Measurements from ENCODE around the gene CAVIN2.

DNA sequence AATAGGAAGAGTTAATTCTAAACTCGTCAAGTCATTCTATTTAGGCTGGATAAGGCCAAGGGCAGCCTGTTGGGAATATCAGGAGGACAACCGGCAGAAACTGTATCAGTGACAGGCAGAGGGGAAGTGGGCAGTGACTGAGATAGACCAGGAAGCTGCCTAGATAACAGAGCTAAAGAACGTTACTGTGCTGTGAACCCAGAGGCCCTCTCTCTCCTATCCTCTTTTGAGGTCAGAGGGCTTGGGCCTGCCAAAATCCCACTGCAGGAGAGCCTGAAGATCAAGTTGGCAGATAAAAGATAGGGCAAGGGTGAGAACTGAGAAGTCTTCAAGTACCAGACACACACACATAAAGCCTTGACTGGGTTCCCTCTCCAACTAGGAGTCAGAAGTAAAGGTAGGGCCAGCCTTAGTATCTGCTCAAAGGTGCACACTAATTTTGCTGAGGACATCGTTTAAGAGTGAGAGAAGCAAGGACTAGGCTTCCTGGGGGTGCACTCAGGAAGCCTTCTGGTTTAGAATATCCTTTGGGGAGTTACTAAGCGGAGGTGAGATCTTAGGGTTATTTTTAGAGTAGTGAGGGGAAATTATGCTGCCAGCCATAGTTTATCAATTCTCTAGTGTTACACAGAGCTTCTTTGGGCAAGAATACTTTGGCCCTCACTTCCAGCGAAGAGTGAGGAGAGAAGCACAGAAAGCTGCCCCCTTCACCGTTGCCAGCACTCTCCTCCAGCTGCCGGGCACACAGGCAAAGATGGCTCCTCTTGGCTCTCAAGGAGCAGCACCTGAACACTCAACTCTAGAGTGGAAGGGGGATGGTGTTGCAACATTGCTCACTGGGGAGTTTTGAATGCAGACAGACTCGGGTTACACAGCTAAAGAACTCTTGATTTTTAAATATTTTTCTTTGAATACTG lies 9.8 kb downstream of the CAVIN2 start:
- TF ChIP-seq, protein P1, sequence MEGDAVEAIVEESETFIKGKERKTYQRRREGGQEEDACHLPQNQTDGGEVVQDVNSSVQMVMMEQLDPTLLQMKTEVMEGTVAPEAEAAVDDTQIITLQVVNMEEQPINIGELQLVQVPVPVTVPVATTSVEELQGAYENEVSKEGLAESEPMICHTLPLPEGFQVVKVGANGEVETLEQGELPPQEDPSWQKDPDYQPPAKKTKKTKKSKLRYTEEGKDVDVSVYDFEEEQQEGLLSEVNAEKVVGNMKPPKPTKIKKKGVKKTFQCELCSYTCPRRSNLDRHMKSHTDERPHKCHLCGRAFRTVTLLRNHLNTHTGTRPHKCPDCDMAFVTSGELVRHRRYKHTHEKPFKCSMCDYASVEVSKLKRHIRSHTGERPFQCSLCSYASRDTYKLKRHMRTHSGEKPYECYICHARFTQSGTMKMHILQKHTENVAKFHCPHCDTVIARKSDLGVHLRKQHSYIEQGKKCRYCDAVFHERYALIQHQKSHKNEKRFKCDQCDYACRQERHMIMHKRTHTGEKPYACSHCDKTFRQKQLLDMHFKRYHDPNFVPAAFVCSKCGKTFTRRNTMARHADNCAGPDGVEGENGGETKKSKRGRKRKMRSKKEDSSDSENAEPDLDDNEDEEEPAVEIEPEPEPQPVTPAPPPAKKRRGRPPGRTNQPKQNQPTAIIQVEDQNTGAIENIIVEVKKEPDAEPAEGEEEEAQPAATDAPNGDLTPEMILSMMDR (IDR thresholded peaks at IDR 0.05), result no peak
- TF ChIP-seq POLR2A (IDR thresholded peaks at IDR 0.05), result no peak
